HEK293 (cell line): ENCODE measurements around the gene USP13.

Experiments used
- CTCF ChIA-PET: fragments of 350-600 bp; formaldehyde crosslinking; extraction: SDS; loops from one replicate; lab custom pipeline; 2021; ENCODE audit warnings: antibody characterized with exemption; lab: Yijun Ruan, JAX
- POLR2A ChIA-PET: fragments of 300-600 bp; formaldehyde crosslinking; extraction: SDS; loops from one replicate; lab custom pipeline; 2020; ENCODE audit warnings: antibody characterized with exemption, inconsistent platforms; lab: Yijun Ruan, JAX
- H3K27ac ChIP-seq: fragments of 200-500 bp; sonication (Bioruptor generic); 2 replicates; pipeline ENCODE4 v1.5.1; 2014; ENCODE audit warnings: low read depth, low read length, control low read depth, inconsistent platforms; ENCODE audit errors: extremely low read depth
- H3K36me3 ChIP-seq, 2 experiments: fragments of 200-500 bp in 1 of 2; sonication (Bioruptor generic) in 1 of 2; 1 replicate in 1 of 2; 2 replicates in 1 of 2; pipeline ENCODE4 v1.5.1; 2014 to 2017; ENCODE audit warnings: inconsistent platforms in 2 of 2, low read length in 2 of 2; ENCODE audit not compliant: control insufficient read depth in 2 of 2, insufficient read depth in 1 of 2
- H3K4me1 ChIP-seq: fragments of 200-500 bp; sonication (Bioruptor generic); 2 replicates; pipeline ENCODE4 v1.5.1; 2014; ENCODE audit warnings: mild to moderate bottlenecking, low read length, inconsistent platforms; ENCODE audit not compliant: control insufficient read depth, insufficient read depth
- H3K4me3 ChIP-seq: 2 replicates; pipeline ENCODE4 v1.5.1; 2011; ENCODE audit warnings: low read depth, mild to moderate bottlenecking, control low read depth, low read length, moderate library complexity
- H3K9me3 ChIP-seq: fragments of 200-500 bp; sonication (Bioruptor generic); 2 replicates; pipeline ENCODE4 v1.5.1; 2014; ENCODE audit warnings: low read depth, low read length, inconsistent platforms; ENCODE audit not compliant: control insufficient read depth, insufficient read depth
- ATF2 ChIP-seq: fragments of 450-650 bp; formaldehyde crosslinking; IDR thresholded peaks from 2 replicates; pipeline ENCODE4 v1.5.1; 2016; ENCODE audit warnings: missing biosample characterization, missing genetic modification characterization, low read depth
- KLF7 ChIP-seq: fragments of 450-650 bp; formaldehyde crosslinking; IDR thresholded peaks from 2 replicates; pipeline ENCODE4 v1.5.1; 2016; ENCODE audit warnings: missing biosample characterization, missing genetic modification characterization, borderline replicate concordance
- RBAK ChIP-seq: fragments of 450-650 bp; formaldehyde crosslinking; IDR thresholded peaks from 2 replicates; pipeline ENCODE4 v1.5.1; 2016; ENCODE audit warnings: missing biosample characterization, missing genetic modification characterization
- YY1 ChIP-seq: fragments of 450-650 bp; formaldehyde crosslinking; IDR thresholded peaks from 2 replicates; pipeline ENCODE4 v1.5.1; 2018; ENCODE audit warnings: missing biosample characterization, missing genetic modification characterization
- ZBTB10 ChIP-seq: fragments of 450-650 bp; formaldehyde crosslinking; IDR thresholded peaks from 2 replicates; pipeline ENCODE4 v1.5.1; 2016; ENCODE audit warnings: missing biosample characterization, missing genetic modification characterization
- ZBTB21 ChIP-seq: fragments of 450-650 bp; formaldehyde crosslinking; IDR thresholded peaks from 2 replicates; pipeline ENCODE4 v1.5.1; 2017; ENCODE audit warnings: missing biosample characterization, missing genetic modification characterization
- ZBTB48 ChIP-seq: fragments of 450-650 bp; formaldehyde crosslinking; IDR thresholded peaks from 2 replicates; pipeline ENCODE4 v1.5.1; 2016; ENCODE audit warnings: missing biosample characterization, missing genetic modification characterization
- ZNF140 ChIP-seq: fragments of 450-650 bp; formaldehyde crosslinking; IDR thresholded peaks from 2 replicates; pipeline ENCODE4 v1.5.1; 2016; ENCODE audit warnings: missing biosample characterization, missing genetic modification characterization
- ZNF423 ChIP-seq: fragments of 450-650 bp; formaldehyde crosslinking; IDR thresholded peaks from 2 replicates; pipeline ENCODE4 v1.5.1; 2016; ENCODE audit warnings: missing biosample characterization, missing genetic modification characterization
- ZNF488 ChIP-seq: fragments of 450-650 bp; formaldehyde crosslinking; IDR thresholded peaks from 2 replicates; pipeline ENCODE4 v1.5.1; 2016; ENCODE audit warnings: missing biosample characterization, missing genetic modification characterization
- ZNF530 ChIP-seq: fragments of 450-650 bp; formaldehyde crosslinking; IDR thresholded peaks from 2 replicates; pipeline ENCODE4 v1.5.1; 2016; ENCODE audit warnings: low read depth, missing biosample characterization, missing genetic modification characterization
- ZNF560 ChIP-seq: fragments of 450-650 bp; formaldehyde crosslinking; IDR thresholded peaks from 2 replicates; pipeline ENCODE4 v1.5.1; 2017; ENCODE audit warnings: missing biosample characterization, missing genetic modification characterization, borderline replicate concordance
- ZNF596 ChIP-seq: fragments of 450-650 bp; IDR thresholded peaks from 2 replicates; pipeline ENCODE4 v1.5.0; 2018; ENCODE audit warnings: missing biosample characterization, mild to moderate bottlenecking, missing genetic modification characterization, moderate library complexity
- ZNF660 ChIP-seq: fragments of 450-650 bp; IDR thresholded peaks from 2 replicates; pipeline ENCODE4 v1.5.1; 2018; ENCODE audit warnings: missing biosample characterization, mild to moderate bottlenecking, missing genetic modification characterization

Gene USP13

GRCh38 chr3:179807588-179807987 is 154.7 kb downstream of the USP13 start:
- H3K9me3 ChIP-seq = no peaks in the 10 kb centered on the region
- no peaks in the 10 kb centered on the region for H3K4me1 ChIP-seq
- POLR2A ChIA-PET = no interaction called here
- CTCF ChIA-PET = no interaction called here
- H3K4me3 ChIP-seq = no peak overlapping the region
- H3K36me3 ChIP-seq = no peaks in the 10 kb centered on the region
- no peak overlapping the region for H3K27ac ChIP-seq
- no peak for TF ChIP-seq ZNF140
- no peak for TF ChIP-seq ZBTB10 (tag by site-specific recombination)
- TF ChIP-seq KLF7 = no peak
- TF ChIP-seq ZNF488 (tag by site-specific recombination) = no peak
- no peak for TF ChIP-seq ZNF423 (tag by site-specific recombination)
- TF ChIP-seq ZNF660 (tag by site-specific recombination) = no peak
- no peak for TF ChIP-seq ATF2 (tag by site-specific recombination)
- TF ChIP-seq ZNF530 (tag by site-specific recombination) = no peak
- no peak for TF ChIP-seq YY1 (tag by site-specific recombination)
- no peak for TF ChIP-seq RBAK (tag by site-specific recombination)

GRCh38 chr3:179809639-179810038 is 156.8 kb downstream of the USP13 start:
- no peak for TF ChIP-seq ZBTB21 (tag by site-specific recombination)
- no peak for TF ChIP-seq ZBTB48 (tag by site-specific recombination)
- no peak for TF ChIP-seq ZBTB10 (tag by site-specific recombination)
- no peak for TF ChIP-seq ZNF560 (tag by site-specific recombination)
- TF ChIP-seq ZNF596 = no peak
- no peaks in the 10 kb centered on the region for H3K36me3 ChIP-seq
- H3K4me3 ChIP-seq = no peak overlapping the region
- no peaks in the 10 kb centered on the region for H3K4me1 ChIP-seq
- ChIA-PET CTCF (interaction anchor here (0.6 kb wide), 2 partner anchors 195 to 326 kb away, joined by 3 read pairs; no protein-coding TSS in a partner anchor), POLR2A (no interaction called here)
- no peak overlapping the region for H3K27ac ChIP-seq
- H3K9me3 ChIP-seq = no peaks in the 10 kb centered on the region
